ENCODE results near the gene PLCZ1.

- TF ChIP-seq, protein P1, sequence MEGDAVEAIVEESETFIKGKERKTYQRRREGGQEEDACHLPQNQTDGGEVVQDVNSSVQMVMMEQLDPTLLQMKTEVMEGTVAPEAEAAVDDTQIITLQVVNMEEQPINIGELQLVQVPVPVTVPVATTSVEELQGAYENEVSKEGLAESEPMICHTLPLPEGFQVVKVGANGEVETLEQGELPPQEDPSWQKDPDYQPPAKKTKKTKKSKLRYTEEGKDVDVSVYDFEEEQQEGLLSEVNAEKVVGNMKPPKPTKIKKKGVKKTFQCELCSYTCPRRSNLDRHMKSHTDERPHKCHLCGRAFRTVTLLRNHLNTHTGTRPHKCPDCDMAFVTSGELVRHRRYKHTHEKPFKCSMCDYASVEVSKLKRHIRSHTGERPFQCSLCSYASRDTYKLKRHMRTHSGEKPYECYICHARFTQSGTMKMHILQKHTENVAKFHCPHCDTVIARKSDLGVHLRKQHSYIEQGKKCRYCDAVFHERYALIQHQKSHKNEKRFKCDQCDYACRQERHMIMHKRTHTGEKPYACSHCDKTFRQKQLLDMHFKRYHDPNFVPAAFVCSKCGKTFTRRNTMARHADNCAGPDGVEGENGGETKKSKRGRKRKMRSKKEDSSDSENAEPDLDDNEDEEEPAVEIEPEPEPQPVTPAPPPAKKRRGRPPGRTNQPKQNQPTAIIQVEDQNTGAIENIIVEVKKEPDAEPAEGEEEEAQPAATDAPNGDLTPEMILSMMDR (IDR thresholded peaks at IDR 0.05; ENCODE audit: low read length) = no peak
- TF ChIP-seq EZH2 (IDR thresholded peaks at IDR 0.05; ENCODE audit: borderline replicate concordance, low read length) = no peak
Observed at GRCh38 chr12:18655351-18655750, 82.5 kb downstream of the PLCZ1 start.
